Stimulated activated CD4-positive, alpha-beta T cell treated with anti-CD3 and anti-CD28 coated beads, Interleukin-4, amount 100 ng/mL, for 1 hour (primary cell): ENCODE measurements around the gene NUDT12.

Source experiments
- DNase-seq: peaks from one replicate; pipeline ENCODE4 v3.0.0-alpha.2; 2020

Gene NUDT12

DNA sequence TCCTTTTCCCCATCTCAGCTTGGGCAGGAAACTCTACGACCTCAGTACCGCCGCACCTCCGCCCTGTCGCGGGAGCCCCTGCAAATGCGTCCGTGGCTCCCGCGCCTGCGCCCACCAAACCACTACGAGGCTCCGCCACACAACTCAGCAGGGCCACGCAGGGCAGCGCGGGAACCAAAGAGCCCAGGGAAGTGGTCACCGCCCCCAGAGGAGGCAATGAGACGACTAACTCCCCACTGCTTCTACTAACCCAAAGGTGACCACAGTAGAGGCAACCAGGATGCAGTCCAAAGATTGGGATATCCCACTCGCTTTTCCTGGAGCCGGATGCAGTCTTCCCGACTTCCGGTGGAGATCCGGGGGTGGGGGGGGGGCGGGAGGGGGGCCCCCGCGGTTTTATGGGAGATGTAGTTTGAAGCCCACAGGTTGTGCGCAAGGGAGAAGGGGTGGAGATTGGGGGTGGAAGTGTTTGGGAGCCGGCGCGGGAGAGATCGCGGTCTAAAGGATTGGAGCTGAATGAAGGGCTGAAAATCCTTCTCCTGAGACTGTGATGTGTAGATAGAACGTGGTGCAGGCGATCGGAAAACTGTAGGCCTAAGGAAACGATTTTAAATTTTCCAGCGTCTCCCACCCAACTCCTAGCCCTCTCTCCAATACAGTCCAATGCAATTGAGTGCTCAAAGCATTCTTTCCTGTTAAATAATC, at the start of gene NUDT12:
NUDT12 (minus strand) TSS at position 337 of the 705 bp plus-strand sequence. CDS start 2,541 bp downstream, outside the sequence.
- peak; percentile 53 for DNase-seq

DNA sequence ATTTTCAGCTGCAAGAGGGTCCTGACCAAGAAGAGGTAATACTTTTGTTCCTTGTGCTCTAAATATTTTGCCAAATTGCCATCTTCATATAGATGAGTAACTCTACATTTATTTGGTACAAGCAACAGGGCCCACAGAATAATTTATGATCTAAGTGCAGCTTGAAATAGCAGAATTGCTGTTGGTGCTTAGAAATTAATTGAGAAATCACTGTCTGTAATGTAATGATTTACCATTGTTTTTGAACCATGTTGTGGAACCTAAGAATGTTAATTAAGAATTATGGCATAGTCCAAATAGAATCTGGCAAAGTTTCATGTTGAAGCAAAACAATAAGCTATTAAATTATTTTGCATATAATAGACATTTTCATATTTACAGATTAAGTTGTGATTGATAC, 44.8 kb upstream of the NUDT12 start:
- no peak for DNase-seq

DNA sequence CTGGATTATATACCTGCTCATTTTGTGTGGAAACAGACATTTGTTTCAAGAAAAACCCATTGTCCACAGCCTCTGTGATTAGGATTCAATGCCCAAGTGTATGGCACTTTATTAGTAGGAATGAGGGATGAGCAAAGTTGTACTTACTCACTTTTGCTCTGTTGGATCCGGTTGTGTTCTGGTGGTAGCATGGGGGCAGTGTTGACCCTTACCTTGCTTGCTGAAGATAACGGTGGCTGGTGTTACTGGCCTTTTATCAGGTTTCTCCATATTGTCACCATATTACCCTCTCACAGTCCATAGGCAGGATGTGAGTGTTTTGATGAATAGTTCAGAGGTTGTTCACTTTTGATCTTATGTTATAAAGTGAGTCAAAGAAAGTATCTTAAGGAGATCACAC, 42.7 kb upstream of the NUDT12 start:
- no peak for DNase-seq

DNA sequence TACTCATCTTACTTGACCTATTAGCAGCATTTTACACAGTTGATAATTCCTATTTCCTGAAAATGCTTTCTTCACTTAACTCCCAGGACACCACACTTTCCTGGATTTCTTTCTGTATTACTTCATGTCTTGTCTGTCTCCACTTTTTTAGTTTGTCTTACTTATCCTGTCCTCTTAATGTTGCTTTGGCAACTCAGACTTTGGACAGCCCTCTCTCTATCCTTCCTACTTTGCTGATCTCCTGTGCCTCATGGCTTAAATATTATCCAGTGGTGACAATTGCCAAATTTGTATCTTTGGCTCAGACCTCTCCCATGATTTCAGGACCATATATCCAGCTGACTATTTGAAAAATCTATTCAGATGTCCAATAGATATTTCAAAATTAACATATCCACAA, 39.8 kb upstream of the NUDT12 start:
- no peak for DNase-seq

DNA sequence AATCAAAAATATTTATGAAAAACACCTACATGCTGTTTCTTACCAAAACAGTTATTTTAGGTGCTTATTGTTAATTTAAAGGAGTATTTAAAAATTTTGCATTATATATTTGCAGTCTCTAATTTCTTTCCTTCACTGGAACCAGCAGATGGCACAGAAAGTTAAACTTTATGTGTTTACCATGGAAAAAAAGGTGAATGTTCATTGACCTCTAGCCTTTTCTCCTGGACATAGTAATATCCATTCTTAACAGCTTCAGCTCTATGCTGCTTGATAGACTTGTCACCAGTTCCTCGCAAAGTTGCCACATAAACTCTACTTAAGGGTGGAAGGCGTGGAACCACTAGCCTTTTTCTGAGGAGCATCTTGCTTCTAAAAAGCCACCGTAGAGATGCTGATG, 38.7 kb upstream of the NUDT12 start:
- no peak for DNase-seq

GRCh38 chr5:103600086-103600485, 37.5 kb upstream of the NUDT12 start:
- DNase-seq, result no peak

DNA sequence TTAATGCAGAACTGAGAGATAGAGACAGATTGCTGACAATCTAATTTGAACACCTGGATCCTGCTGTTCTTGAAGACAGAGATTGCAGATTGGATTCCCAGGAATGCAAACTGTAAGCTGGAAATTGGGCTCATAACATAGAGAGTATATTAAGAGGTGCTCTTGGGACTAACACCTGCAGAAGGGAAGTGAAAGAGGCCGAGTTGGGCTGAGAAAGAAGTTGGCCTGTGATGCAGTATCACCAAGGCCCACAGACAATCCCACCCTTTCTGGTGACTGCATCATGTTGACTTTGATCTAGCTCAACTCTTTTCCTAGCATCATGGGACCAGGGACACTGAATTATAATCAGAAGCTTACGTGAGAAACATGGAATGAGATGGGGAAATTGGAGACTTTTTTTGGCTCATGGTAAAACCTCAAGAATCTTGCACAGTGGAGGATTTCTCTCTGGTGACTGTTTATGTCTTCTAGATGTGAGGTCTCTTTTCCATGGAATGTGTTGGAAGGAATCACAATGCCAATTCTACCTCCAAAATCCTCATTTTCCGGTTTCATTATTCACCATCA, 36.5 kb upstream of the NUDT12 start:
- no peak for DNase-seq

DNA sequence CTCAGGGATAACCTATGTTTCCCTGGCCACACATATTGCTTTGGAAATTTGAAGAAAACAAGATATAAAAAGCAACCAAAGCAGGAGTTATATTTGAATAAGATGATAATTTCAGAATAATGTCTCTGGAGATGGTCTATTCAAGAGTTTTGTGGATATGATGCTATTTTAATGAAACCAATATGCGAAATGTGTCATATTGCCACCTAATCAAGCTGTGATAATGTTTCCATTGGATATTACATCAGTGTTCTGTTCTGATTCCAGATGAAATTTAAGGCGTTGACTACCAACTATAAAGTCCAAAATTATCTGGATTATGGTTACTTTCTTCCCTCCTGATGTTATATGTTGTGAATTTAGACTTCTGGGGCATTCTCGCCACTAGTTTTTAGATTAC, 27.6 kb upstream of the NUDT12 start:
- no peak for DNase-seq

DNA sequence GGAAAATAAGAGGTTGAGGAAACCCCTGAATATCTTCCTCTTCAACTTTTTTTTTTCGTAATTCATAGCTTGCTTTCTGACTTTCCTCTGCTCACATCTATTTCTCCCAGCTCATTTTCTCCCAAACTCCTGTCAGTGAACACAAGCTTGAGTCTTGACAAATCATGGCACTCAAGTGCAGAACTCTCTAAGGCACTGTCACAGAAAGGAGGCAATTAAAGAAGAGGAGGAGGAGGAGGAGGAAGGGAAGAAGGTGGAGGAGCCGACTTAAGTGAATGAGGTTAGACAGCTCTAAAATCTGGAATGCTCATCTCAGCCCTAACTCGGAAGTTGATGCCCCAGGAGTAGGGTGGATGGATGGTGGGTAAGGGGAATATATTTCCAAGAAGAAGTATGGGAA, 27.2 kb upstream of the NUDT12 start:
- no peak for DNase-seq

DNA sequence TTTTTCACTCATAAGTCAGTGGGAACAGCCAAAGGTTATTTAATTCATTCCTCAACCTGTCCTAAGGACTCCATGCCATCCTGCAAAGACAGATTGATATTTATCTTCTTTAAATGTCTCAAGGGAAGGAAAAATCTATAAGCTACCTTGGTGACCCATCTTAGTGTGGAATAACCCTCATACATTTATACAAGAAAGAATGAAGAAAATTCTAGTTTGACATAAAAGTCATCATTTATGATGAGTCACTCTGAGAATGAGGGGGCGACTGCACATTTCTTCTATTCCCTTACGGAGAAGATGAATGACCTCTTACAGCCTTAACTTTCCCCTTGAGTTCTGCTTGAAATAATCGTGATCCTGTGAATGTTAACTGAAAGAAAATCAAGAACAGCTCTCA, 26.8 kb upstream of the NUDT12 start:
- DNase-seq, result no peak

DNA sequence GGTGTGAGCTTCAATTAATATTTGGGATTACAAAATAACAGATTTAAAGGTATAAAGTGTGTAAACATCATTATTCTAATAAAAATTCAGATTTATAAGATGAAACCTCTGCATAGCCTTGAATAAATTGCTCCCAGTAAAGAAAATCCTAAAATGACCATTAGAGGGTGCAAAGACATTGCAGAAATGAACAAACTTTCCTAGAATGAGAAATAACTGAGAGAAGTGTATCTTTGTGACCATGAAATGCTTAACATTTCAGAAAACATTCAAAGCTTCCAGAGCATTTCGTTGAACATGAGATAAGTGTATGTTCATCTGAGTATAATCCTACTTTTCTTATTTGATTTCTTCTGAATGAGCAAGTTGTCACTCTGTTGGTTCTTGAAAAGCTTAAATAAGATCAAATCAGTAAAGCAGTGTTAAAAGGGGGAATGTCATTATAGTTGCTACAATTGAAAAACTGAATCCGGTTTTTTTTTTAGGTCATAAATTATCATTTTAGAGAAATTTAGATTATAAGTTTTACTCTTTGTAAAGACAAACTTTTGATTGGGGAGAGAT, 24.7 kb upstream of the NUDT12 start:
- DNase-seq, result no peak

- DNase-seq, result no peak
These were observed 19.8 kb upstream of the NUDT12 start for GRCh38 chr5:103582364-103582763.

DNA sequence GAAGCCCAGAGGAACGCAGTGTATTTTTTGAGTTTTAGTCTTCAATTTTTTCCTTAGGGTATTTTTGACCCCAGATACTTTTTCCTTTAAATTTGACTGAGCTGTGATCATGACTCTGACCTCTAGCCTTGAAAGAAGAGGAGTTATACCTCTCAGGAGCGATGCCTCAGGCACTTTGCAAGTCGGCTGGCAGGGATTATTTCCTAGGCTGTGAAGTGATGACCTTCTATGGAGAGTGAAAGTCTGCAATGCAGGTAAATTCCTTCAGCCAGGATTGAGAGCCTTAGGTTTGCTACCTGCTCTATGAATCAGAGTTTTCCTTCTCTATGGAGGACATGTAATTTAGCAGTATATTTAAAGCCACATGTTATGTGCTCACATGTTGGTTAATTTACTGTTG, 10.8 kb upstream of the NUDT12 start:
- no peak for DNase-seq

GRCh38 chr5:103572454-103572853, 9.9 kb upstream of the NUDT12 start:
- no peak for DNase-seq

- no peak for DNase-seq
These were observed 9.1 kb upstream of the NUDT12 start for GRCh38 chr5:103571730-103572129.

- DNase-seq, result no peak
These were observed 6.9 kb upstream of the NUDT12 start for GRCh38 chr5:103569313-103570060.

DNA sequence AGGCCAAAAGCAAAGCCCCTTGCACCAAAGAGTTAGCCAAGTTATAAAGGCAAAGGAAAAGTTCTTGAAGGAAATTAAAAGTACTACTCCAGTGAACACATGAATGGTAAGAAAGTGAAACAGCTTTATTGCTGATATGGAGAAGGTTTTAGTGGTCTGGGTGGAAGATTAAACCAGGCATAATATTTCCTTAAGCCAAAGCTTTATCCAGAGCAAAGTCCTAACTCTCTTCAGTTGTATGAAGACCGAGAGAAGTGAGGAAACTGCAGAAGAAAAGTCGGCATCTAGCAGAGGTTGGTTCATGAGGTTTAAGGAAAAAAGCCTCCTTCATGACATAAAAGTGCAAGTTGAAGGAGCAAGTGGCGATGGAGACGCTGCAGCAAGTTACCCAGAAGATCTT, 3.1 kb upstream of the NUDT12 start:
- DNase-seq, result no peak

DNA sequence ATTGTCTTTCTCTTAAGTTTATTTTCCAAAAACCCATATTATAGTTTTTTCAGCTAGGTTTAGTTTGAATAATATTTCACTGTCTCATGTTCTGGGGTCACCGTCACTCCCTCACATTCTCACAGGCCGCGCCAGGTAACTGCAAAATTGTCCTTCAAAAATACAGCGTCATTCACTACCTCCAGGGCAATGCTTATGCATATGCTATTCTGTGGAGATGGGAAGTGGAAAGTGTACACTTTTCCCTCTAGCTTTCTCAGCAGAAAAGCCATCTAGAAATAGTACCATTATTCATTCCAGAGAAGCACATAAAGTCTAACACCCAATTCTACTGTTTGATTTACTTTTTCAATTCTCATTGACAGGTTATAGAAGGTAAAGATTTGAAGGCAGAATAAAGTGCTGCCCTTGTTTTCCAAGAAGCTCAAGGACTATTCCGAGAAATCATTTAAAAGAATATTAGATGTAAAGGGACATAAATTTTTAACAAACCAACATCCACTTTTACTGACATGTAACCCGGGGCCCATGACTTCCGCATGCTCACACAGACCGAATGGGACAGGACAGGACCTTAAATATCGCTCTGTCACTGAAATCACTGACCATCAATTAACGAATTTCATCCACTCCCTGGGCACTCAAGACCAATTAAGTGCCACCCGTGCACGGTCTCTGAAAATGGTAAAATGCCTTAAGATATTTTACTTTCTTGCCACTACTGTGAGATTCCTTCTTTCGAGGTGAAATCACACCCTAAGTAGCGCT, 720 bp downstream of the NUDT12 start:
- DNase-seq, result no peak

DNA sequence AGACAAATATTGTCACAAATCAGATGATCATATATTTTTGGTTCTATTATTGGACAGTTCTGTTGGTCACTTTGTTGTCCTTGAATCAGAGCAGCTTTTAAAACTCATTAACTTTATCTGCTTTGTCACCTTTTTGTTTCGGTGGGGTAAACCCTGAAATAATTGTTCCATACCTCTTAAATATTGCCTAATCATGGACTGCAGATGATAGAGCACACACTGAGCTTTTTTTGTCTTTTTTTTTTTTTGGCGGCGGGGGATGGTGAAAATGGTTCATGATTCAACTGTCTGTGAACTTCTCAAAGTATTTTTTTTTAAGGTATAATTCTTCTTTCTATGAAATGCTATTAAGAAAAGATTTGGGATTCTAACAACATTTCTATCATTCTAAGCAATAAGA, 1.8 kb downstream of the NUDT12 start:
- DNase-seq, result no peak

- DNase-seq, result no peak
These were observed 15.7 kb downstream of the NUDT12 start for GRCh38 chr5:103546858-103547257.

- DNase-seq, result no peak
These were observed 20.1 kb downstream of the NUDT12 start for GRCh38 chr5:103542441-103542840.

DNA sequence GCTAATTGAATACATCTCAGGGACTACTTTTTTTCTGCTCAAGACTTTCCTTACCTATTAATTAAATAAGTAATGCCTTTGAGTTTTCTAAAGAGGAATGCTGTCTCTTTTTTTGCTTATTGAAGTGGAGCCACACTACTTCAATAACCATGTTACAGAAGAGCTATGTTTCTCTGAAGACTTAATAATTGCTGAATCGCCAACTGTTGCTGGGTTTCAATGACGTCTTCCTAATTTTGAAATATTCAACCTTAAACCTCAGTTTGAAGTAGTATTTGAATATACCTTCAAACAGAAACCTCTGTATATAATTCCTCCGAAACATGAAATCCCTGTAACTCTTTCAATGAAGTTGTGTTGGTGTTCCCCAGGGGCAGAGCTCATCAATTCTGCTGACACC, 21.0 kb downstream of the NUDT12 start:
- DNase-seq, result no peak

DNA sequence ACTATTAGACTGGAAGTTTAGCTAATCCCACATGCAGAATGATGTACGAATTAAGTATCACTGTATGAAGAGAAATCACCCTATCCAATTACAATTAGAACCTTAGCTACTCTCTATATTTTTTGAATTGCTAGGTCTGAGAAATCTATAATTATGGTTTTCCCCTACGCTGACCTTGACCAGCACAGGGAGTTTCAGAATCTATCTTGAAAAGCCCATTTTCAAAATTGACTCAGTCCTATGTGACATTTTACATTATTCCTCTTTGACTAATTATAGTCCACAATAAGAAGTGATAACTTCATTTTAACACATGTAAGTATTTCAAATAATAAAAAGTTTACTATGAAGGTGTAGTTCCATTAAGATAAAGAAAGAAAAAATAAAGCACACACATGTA, 21.5 kb downstream of the NUDT12 start:
- DNase-seq, result no peak
